Measurements from ENCODE around the gene TTC27. TPM values are rescaled to one million over a fixed set of nuclear protein-coding genes. Genes with fewer than 3 reads are reported as not detected.
A peak's percentile ranks its signal among the peaks of the same experiment; 100 is the strongest.
"Not testable (repeated sequence)": the region's sequence is repeated elsewhere in the genome, so short reads cannot be mapped to it uniquely, and the experiment has no call there.

Gene TTC27
- polyA plus RNA-seq, 1 donor: 14.2 TPM

GRCh38 chr2:32860385-32860784 is 232.5 kb downstream of the TTC27 start:
- no peak for DNase-seq
- no peak overlapping the region for H3K4me3 ChIP-seq (ENCODE audit: low read length)
- no peak overlapping the region for H3K27ac ChIP-seq (ENCODE audit: low read length)
- no peaks in the 10 kb centered on the region for H3K9me3 ChIP-seq (ENCODE audit: control insufficient read depth, low read depth, low read length)
- H3K27me3 ChIP-seq (ENCODE audit: control insufficient read depth, insufficient read depth, low read length): no peaks in the 10 kb centered on the region
- H3K36me3 ChIP-seq (ENCODE audit: control insufficient read depth, insufficient read depth, low read length): no peaks in the 10 kb centered on the region
- H3K4me1 ChIP-seq (ENCODE audit: control insufficient read depth, insufficient read depth, low read length): no peaks in the 10 kb centered on the region

- Histone ChIP-seq H3K27ac (ENCODE audit: low read length) (no peak overlapping the region), H3K27me3 (ENCODE audit: control insufficient read depth, insufficient read depth, low read length) (no peaks in the 10 kb centered on the region), H3K4me1 (ENCODE audit: control insufficient read depth, insufficient read depth, low read length) (no peaks in the 10 kb centered on the region), H3K36me3 (ENCODE audit: control insufficient read depth, insufficient read depth, low read length) (no peaks in the 10 kb centered on the region), H3K4me3 (ENCODE audit: low read length) (no peak overlapping the region), H3K9me3 (ENCODE audit: control insufficient read depth, low read depth, low read length) (no peaks in the 10 kb centered on the region)
- no peak for DNase-seq
- WGBS (ENCODE audit: insufficient coverage, low lambda C conversion rate): no CpG with 5 or more reads among the region's 4 CpGs
Measured at GRCh38 chr2:32862269-32863055, 234.6 kb downstream of the TTC27 start.

- Histone ChIP-seq H3K36me3 (ENCODE audit: control insufficient read depth, insufficient read depth, low read length) (no peaks in the 10 kb centered on the region), H3K27me3 (ENCODE audit: control insufficient read depth, insufficient read depth, low read length) (no peaks in the 10 kb centered on the region), H3K4me1 (ENCODE audit: control insufficient read depth, insufficient read depth, low read length) (no peaks in the 10 kb centered on the region), H3K27ac (ENCODE audit: low read length) (no peak overlapping the region), H3K4me3 (ENCODE audit: low read length) (no peak overlapping the region), H3K9me3 (ENCODE audit: control insufficient read depth, low read depth, low read length) (no peaks in the 10 kb centered on the region)
- no peak for DNase-seq
- WGBS (ENCODE audit: insufficient coverage, low lambda C conversion rate): no CpG with 5 or more reads among the region's 2 CpGs
Measured at GRCh38 chr2:32863326-32863725, 235.5 kb downstream of the TTC27 start.

GRCh38 chr2:32863803-32864202 is 236.0 kb downstream of the TTC27 start:
- Histone ChIP-seq H3K9me3 (ENCODE audit: control insufficient read depth, low read depth, low read length) (no peaks in the 10 kb centered on the region), H3K4me3 (ENCODE audit: low read length) (no peak overlapping the region), H3K4me1 (ENCODE audit: control insufficient read depth, insufficient read depth, low read length) (no peaks in the 10 kb centered on the region), H3K27ac (ENCODE audit: low read length) (no peak overlapping the region), H3K36me3 (ENCODE audit: control insufficient read depth, insufficient read depth, low read length) (no peaks in the 10 kb centered on the region), H3K27me3 (ENCODE audit: control insufficient read depth, insufficient read depth, low read length) (no peaks in the 10 kb centered on the region)
- no peak for DNase-seq
- no CpG with 5 or more reads among the region's 7 CpGs for WGBS (ENCODE audit: insufficient coverage, low lambda C conversion rate)

- peak in 1 of 2 donors; percentile 10 for DNase-seq
- no peak overlapping the region for H3K4me3 ChIP-seq (ENCODE audit: low read length)
- no peak overlapping the region for H3K27ac ChIP-seq (ENCODE audit: low read length)
- no CpG with 5 or more reads among the region's 7 CpGs for WGBS (ENCODE audit: insufficient coverage, low lambda C conversion rate)
- no peaks in the 10 kb centered on the region for H3K9me3 ChIP-seq (ENCODE audit: control insufficient read depth, low read depth, low read length)
- no peaks in the 10 kb centered on the region for H3K27me3 ChIP-seq (ENCODE audit: control insufficient read depth, insufficient read depth, low read length)
- H3K4me1 ChIP-seq (ENCODE audit: control insufficient read depth, insufficient read depth, low read length): no peaks in the 10 kb centered on the region
- H3K36me3 ChIP-seq (ENCODE audit: control insufficient read depth, insufficient read depth, low read length): no peaks in the 10 kb centered on the region
Measured at GRCh38 chr2:32864334-32865111, 236.7 kb downstream of the TTC27 start.

- no peaks in the 10 kb centered on the region for H3K27me3 ChIP-seq (ENCODE audit: control insufficient read depth, insufficient read depth, low read length)
- no CpG with 5 or more reads among the region's 3 CpGs for WGBS (ENCODE audit: insufficient coverage, low lambda C conversion rate)
- no peak overlapping the region for H3K27ac ChIP-seq (ENCODE audit: low read length)
- H3K36me3 ChIP-seq (ENCODE audit: control insufficient read depth, insufficient read depth, low read length): no peaks in the 10 kb centered on the region
- DNase-seq: no peak
- no peaks in the 10 kb centered on the region for H3K9me3 ChIP-seq (ENCODE audit: control insufficient read depth, low read depth, low read length)
- no peaks in the 10 kb centered on the region for H3K4me1 ChIP-seq (ENCODE audit: control insufficient read depth, insufficient read depth, low read length)
- H3K4me3 ChIP-seq (ENCODE audit: low read length): no peak overlapping the region
Measured at GRCh38 chr2:32865399-32866068, 237.7 kb downstream of the TTC27 start.

GRCh38 chr2:32866462-32866861 is 238.6 kb downstream of the TTC27 start:
- H3K4me3 ChIP-seq (ENCODE audit: low read length); H3K36me3 ChIP-seq (ENCODE audit: control insufficient read depth, insufficient read depth, low read length); H3K27ac ChIP-seq (ENCODE audit: low read length); H3K4me1 ChIP-seq (ENCODE audit: control insufficient read depth, insufficient read depth, low read length); DNase-seq; H3K9me3 ChIP-seq (ENCODE audit: control insufficient read depth, low read depth, low read length); H3K27me3 ChIP-seq (ENCODE audit: control insufficient read depth, insufficient read depth, low read length): not testable (repeated sequence)
- no CpG with 5 or more reads among the region's 1 CpG for WGBS (ENCODE audit: insufficient coverage, low lambda C conversion rate)

Data from large intestine (tissue), 3 donors.